ENCODE measurements around the gene TRMT61A.

Gene TRMT61A

GRCh38 chr14:103509864-103510723, 18.9 kb upstream of the TRMT61A start:
- no peak for DNase-seq

- DNase-seq: peak; percentile 11
Observed at GRCh38 chr14:103510724-103511693, 18.0 kb upstream of the TRMT61A start.

GRCh38 chr14:103512180-103512579, 16.8 kb upstream of the TRMT61A start:
- peak; percentile 10 for DNase-seq

- DNase-seq: peak; percentile 69
Observed at GRCh38 chr14:103512701-103513611, 16.0 kb upstream of the TRMT61A start.

DNA sequence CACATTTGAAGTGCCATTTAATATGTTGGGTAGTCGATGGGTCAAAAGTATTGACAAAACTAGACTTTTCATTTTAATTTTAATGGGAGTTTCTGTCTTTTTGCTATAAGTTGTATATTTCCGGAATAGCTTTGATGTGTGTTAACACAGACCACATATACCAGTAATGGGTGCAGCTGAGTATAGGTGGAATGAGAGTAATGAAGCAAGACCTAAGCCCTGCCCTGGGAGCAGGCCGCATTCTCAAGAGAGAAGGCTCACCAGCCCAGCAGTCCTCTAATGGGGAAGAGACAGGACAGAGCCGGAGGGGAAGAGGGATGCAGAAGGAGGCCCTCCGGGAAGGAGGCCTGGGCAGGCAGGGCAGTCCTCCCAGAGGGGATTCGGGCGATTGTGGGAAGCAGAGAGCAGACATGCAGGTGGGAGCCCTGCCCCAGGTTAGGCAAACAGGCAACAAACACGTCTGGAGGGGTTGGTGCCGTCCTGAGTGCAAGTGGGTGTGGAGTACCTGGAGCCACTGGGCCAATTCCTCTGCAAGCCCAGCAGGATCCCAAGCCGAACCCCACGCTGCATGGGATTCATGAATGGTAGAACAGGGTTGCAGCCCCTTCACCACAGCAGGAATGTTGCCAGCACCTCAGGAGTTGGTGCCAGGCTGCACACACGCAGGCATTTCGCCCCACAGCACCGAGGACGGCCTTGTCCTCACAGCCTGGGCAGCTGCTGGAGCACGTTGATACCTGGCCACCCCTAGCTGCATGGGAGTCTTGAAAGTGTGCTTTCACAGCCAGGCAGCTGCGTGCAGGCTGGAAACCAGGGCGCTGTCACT, 14.2 kb upstream of the TRMT61A start:
- DNase-seq: peak; percentile 19

- no peak for DNase-seq
Observed at GRCh38 chr14:103516426-103517173, 12.4 kb upstream of the TRMT61A start.

GRCh38 chr14:103517174-103517566, 11.8 kb upstream of the TRMT61A start:
- peak; percentile 36 for DNase-seq

DNA sequence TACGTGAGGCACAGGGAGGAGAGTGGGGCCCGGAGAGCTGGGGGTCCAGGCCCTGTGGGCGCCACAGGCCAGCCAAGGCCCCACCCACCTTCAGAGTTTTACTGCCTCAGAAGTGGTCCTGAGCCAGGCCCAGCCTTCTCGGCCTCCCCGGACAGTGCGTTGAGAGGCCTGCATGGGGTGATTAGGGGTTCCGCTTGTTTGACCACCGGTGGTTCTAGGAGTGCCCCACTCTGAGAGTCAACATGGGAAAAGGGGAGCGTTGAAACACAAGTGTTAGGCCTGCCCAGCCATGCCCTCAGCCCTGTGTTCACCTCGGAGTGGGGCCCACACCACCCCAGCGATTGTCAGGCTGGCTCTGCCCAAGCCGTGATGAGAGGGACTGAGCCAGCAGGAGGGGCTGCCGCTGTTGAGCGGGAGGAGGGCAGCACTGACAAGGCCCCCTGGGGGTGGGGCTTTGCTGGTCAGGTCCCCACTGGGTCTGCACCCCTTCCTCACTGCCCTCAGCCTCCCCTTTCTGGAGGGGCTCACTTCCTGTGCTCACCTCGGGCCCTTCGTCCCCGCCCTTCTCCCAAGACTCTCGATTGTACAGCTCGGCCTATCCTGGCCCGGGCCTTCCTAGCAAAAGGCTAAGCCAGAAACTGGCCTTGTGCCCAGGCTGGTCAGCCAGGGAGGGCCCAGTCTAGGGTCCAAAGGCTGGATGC, 11.1 kb upstream of the TRMT61A start:
- peak; percentile 47 for DNase-seq

- DNase-seq: peak; percentile 66
Observed at GRCh38 chr14:103518422-103519042, 10.5 kb upstream of the TRMT61A start.

DNA sequence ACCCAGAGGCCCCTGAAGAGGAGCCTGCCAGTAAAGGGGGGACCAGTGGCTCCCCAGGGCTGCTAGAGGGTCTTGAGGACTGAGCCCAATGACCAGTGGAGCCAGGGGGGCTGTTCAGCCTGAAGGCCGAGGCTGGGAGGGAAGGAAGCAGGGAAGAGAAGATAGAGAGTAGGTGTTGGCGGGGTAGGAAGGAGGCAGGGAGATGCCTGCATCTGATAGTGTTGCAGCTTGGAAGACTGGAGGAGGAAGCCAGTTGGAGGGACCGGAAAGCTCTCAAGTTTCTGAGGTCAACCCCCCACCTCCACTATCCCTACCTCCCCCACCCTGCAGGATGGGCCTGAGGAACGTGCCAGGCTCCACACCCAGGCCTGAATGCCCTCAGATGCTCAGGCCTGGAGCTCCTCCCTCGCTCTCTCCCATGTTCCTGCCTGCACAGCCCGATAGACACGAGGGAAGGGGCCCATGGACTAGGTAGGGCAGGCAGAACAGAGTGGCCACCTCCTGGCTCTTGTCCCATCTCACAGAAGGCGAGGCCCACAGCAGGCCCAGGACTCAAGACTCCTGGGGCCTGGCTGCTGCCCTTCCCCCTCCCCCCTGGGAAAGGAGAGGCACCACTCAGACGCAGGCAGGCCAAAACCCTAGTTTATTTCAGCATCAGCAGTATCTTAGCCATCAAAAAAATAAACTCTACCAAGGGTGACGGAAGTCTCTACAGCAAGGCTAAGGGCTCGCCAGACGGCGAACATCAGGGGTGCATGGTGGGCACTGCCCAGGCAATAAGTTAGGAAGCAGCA, 9.8 kb upstream of the TRMT61A start:
- peak; percentile 32 for DNase-seq

GRCh38 chr14:103519837-103520212, 9.2 kb upstream of the TRMT61A start:
- peak; percentile 45 for DNase-seq

DNA sequence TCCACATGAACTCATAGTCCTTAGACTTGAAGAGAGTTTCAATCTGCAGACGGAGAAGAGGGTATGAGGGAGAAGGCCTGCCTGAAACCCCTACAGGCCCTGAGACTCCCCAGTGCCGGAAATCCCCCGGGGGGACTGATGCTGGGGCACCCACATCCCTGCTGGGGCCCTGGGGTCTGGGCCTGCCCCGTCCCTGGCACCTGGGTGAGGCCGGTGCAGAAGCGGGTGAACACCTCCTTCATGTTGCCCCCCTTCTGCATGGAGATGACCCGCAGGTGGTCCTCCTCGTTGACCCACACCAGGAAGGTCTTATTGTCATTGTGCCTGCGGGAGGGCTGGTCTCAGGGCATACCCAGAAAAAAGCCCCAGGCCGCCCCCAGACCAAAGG, 8.7 kb upstream of the TRMT61A start:
- peak; percentile 35 for DNase-seq

DNA sequence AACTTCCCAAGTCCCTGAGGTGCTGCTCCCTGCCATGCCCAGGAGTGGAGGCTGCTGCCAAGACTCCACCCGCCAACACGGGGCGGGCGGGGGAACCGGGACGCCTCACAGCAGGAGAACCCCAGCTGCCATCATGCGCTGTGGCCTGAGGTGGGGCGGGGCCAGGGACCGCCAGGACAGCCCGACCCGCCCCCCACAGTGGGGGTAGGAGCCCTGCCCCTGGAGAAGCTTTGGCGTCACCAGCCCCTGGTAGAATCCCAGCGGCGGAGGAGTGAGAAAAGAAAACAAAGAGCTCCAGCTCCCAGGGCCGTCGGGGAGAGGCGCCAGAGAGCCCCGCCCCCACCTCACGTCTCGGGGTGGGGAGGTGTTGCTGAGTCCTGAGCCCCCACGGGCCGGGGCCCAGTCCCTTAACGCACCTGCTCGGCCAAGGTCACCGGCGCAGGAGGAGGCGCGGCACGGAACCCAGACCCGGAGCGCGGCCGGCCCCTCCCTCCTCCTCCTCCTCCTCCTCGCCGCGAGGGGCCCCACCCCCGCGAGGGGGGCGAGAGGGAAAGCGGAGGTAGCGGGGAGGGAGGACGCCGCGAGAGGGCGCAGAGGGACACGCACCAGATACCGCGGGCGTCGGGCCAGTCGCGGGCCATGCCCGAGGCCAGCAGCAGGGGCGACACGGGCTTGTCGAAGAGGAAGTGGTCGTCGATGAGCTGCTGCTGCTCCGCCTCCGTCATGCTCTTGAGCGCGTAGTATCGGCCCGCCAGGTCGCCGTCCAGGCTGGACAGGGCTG, 8.1 kb upstream of the TRMT61A start:
- peak; percentile 84 for DNase-seq

- no peak for DNase-seq
Observed at GRCh38 chr14:103521438-103521950, 7.5 kb upstream of the TRMT61A start.

DNA sequence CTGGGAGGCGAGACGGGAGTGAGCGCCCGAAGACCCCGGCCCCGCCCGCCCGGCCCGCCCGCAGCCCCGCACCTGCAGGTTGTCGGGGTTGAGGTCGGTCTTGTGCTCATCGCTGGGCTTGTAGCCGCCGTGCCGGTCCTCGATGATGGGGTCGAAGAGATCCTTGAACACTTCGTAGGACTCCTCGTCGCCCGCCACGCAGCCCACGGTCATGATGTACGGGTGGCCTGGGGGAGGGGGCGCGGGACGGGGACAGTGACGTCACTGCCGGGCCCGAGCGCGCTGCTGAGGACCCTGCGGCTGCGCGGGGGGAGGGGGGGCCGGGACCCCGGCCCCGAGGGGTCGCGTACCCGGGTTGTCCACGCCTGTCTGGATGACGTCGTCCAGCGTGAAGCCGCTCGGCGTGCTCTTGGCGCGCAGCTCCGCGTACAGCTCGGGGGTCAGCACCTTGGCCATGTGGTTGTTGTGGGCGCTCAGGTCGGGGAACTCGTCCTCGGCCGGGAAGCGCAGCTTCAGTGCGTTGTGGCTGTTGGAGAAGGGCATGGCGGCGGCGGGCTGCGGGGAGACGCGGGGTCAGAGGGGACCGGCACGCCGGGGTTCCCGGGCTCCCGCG, 6.9 kb upstream of the TRMT61A start:
- DNase-seq: peak; percentile 49

- DNase-seq: peak; percentile 76
Observed at GRCh38 chr14:103522649-103523574, 6.1 kb upstream of the TRMT61A start, which contains the start of gene CKB. Gene CKB (minus strand): TSS chr14:103522830. CDS start chr14:103522493, 337 bp downstream.
